Kidney (tissue), 14 donors: ENCODE measurements around the gene DTNB. TPM values are rescaled to one million over a fixed set of nuclear protein-coding genes. Genes with fewer than 3 reads are reported as not detected.

ENCODE experiments used
- DNase-seq, 5 donors: peaks; one replicate each; pipeline ENCODE4 v3.0.0-alpha.2; 2013 to 2020
- FAIRE-seq: peaks from 2 replicates; lab custom pipeline; 2012; peaks lifted over from hg19 to GRCh38; lab: Jason Lieb, UNC
- H3K27ac ChIP-seq, 2 donors: one replicate each; pipeline ENCODE4 v1.7.0; 2013; ENCODE audit warnings: low read depth in 2 of 2, low read length in 2 of 2, inconsistent platforms in 1 of 2
- H3K27me3 ChIP-seq: one replicate; pipeline ENCODE4 v1.7.1; 2013; ENCODE audit warnings: low read length, inconsistent platforms; ENCODE audit not compliant: control insufficient read depth, insufficient read depth
- H3K36me3 ChIP-seq, 3 donors: one replicate each; pipeline versions ENCODE4 v1.7.0 to v1.7.1; 2013; ENCODE audit warnings: low read length in 3 of 3, control low read depth in 1 of 3, inconsistent platforms in 1 of 3; ENCODE audit not compliant: insufficient read depth in 3 of 3, control insufficient read depth in 2 of 3
- H3K4me1 ChIP-seq, 3 donors: one replicate each; pipeline versions ENCODE4 v1.7.0 to v1.7.1; 2013; ENCODE audit warnings: low read length in 3 of 3, inconsistent platforms in 1 of 3, low read depth in 1 of 3; ENCODE audit not compliant: control insufficient read depth in 2 of 3, insufficient read depth in 2 of 3
- H3K4me3 ChIP-seq, 3 donors: one replicate each; pipeline versions ENCODE4 v1.7.0 to v1.8.1; 2013; ENCODE audit warnings: low read length in 3 of 3, control low read depth in 1 of 3, inconsistent platforms in 1 of 3
- H3K9ac ChIP-seq, 3 donors: one replicate each; pipeline versions ENCODE4 v1.7.0 to v1.7.1; 2013; ENCODE audit warnings: low read length in 3 of 3, control low read depth in 1 of 3, inconsistent platforms in 1 of 3
- H3K9me3 ChIP-seq, 3 donors: one replicate each; pipeline versions ENCODE4 v1.7.0 to v1.7.1; 2013; ENCODE audit warnings: low read length in 3 of 3, control low read depth in 1 of 3, inconsistent platforms in 1 of 3; ENCODE audit not compliant: control insufficient read depth in 2 of 3, insufficient read depth in 1 of 3
- CTCF ChIP-seq: IDR thresholded peaks from 3 replicates; pipeline ENCODE4 v1.5.1; 2012; ENCODE audit warnings: mild to moderate bottlenecking, moderate library complexity, borderline replicate concordance; ENCODE audit not compliant: insufficient read depth; ENCODE audit errors: extremely low read depth
- intact Hi-C: fragments of 100-400 bp; cut with DNase I; formaldehyde crosslinking; loops from one replicate; pipeline ENCODE4 v1.11.1; 2022
- polyA plus RNA-seq: library from polyadenylated mRNA; stranded (reverse); fragments of 350-450 nt; fragmentation: Illumina TruSeq; extraction: RNeasy Lipid Tissue Mini Kit (QIAGEN cat#74804); gene quantifications from one replicate; pipeline ENCODE4 v1.2.3, GENCODE V29; 2014; ENCODE audit warnings: low read depth, low replicate concordance; ENCODE audit not compliant: insufficient read depth
- total RNA-seq: library from RNA; stranded (reverse); fragmentation: NEBNext Ultra II Directional; extraction: Animal tissue kit (Norgen Biotek cat#: 25700); gene quantifications from one replicate; pipeline ENCODE4 v1.2.1, GENCODE V29; 2021
- donor health status: control.
- donor health status: control.
- donor health status: control.
- donor health status: control.
- donor health status: control.
- donor health status: DM: yes; HTN: yes; CAD: no.
- donor health status: Normal renal cell carcinoma (clear cell type).

DTNB gene
- total and polyA plus RNA-seq, 2 donors from 2014 or later = 23.0 to 28.1 TPM

- H3K4me1 ChIP-seq = no peaks in the 10 kb centered on the region
- FAIRE-seq = no peak
- no peak for TF ChIP-seq CTCF
Measured at GRCh38 chr2:25410370-25410769, 263.0 kb downstream of the DTNB start.

GRCh38 chr2:25409468-25409867 lies 263.9 kb downstream of the DTNB start:
- no peak for TF ChIP-seq CTCF
- H3K27me3 ChIP-seq = no peaks in the 10 kb centered on the region
- H3K9me3 ChIP-seq = no peaks in the 10 kb centered on the region
- intact Hi-C loops = no loop called here
- no peak overlapping the region for H3K9ac ChIP-seq
- DNase-seq (no peak), FAIRE-seq (no peak)
- H3K4me1 ChIP-seq = no peaks in the 10 kb centered on the region
- H3K36me3 ChIP-seq = no peaks in the 10 kb centered on the region
- no peak overlapping the region for H3K4me3 ChIP-seq
- no peak overlapping the region for H3K27ac ChIP-seq

More at GRCh38 chr2:25410370-25410769, 263.0 kb downstream of the DTNB start:
- Histone ChIP-seq H3K27me3 (no peaks in the 10 kb centered on the region), H3K36me3 (no peaks in the 10 kb centered on the region), H3K9ac (no peak overlapping the region), H3K9me3 (no peaks in the 10 kb centered on the region), H3K27ac (no peak overlapping the region), H3K4me3 (no peak overlapping the region)
- no peak for DNase-seq
- intact Hi-C loops = no loop called here

- Histone ChIP-seq H3K9ac (no peak overlapping the region), H3K27ac (no peak overlapping the region), H3K4me3 (no peak overlapping the region), H3K9me3 (no peaks in the 10 kb centered on the region), H3K36me3 (no peaks in the 10 kb centered on the region), H3K4me1 (no peaks in the 10 kb centered on the region), H3K27me3 (no peaks in the 10 kb centered on the region)
- no peak for TF ChIP-seq CTCF
- intact Hi-C loops = no loop called here
- FAIRE-seq (no peak), DNase-seq (no peak)
Measured at GRCh38 chr2:25409044-25409443, 264.3 kb downstream of the DTNB start.
